ENCODE data around the gene SPATA3. TPM values are rescaled to one million over a fixed set of nuclear protein-coding genes. Genes with fewer than 3 reads are reported as not detected.

The SPATA3 gene
- total and polyA plus RNA-seq, 2 of the 13 experiments (the other 11 are each of a cell fraction or from before 2014, with no cell fraction given) = not detected

- TF ChIP-seq ARID5B (CRISPR knock-in tag; IDR thresholded peaks at IDR 0.05) = peak; percentile 68
- peak; percentile 22; the same call in 1 of the 2 replicates for TF ChIP-seq ZFP91 (CRISPR knock-in tag; IDR thresholded peaks at IDR 0.05; ENCODE audit: borderline replicate concordance)
- no peak for TF ChIP-seq CCDC6 (CRISPR knock-in tag; IDR thresholded peaks at IDR 0.05)
- peak in 1 of 2 experiments; percentile 28; a peak in 1 of 4 replicates for TF ChIP-seq KLF16 (CRISPR knock-in tag; IDR thresholded peaks at IDR 0.05)
- peak; percentile 57; the same call in 1 of the 2 replicates for TF ChIP-seq ZMYM3 (CRISPR knock-in tag; IDR thresholded peaks at IDR 0.05)
- TF ChIP-seq HNF1A (IDR thresholded peaks at IDR 0.05; ENCODE audit: low read depth) = peak; percentile 42; the same call in 1 of the 2 replicates
- TF ChIP-seq HNF1A (CRISPR knock-in tag; IDR thresholded peaks at IDR 0.05; ENCODE audit: borderline replicate concordance) = peak; percentile 50; the same call in 1 of the 2 replicates
- TF ChIP-seq ERF (CRISPR knock-in tag; IDR thresholded peaks at IDR 0.05) = 0 out of 2 replicates have a peak, but pooled peaks have one; percentile 15
- no peak for TF ChIP-seq SOX6 (IDR thresholded peaks at IDR 0.05)
- peak; percentile 18; the same call in 1 of the 2 replicates for TF ChIP-seq SOX6 (CRISPR knock-in tag; IDR thresholded peaks at IDR 0.05)
- TF ChIP-seq HHEX (CRISPR knock-in tag; IDR thresholded peaks at IDR 0.05) = peak; percentile 74; the same call in 1 of the 2 replicates
- peak; percentile 64 for TF ChIP-seq RARA (CRISPR knock-in tag; IDR thresholded peaks at IDR 0.05)
- 0 out of 2 replicates have a peak, but pooled peaks have one; percentile 27 for TF ChIP-seq REPIN1 (CRISPR knock-in tag; IDR thresholded peaks at IDR 0.05; ENCODE audit: borderline replicate concordance, low read depth)
- peak in 1 of 2 experiments; percentile 70; a peak in 2 of 4 replicates for TF ChIP-seq EP300 (IDR thresholded peaks at IDR 0.05; ENCODE audit: low read depth in 2 of 2, low read length in 2 of 2)
- 0 out of 2 replicates have a peak, but pooled peaks have one; percentile 11 for TF ChIP-seq EP300 (CRISPR knock-in tag; IDR thresholded peaks at IDR 0.05; ENCODE audit: borderline replicate concordance)
- TF ChIP-seq POGK (CRISPR knock-in tag; conservative IDR thresholded peaks at IDR 0.05) = 0 out of 2 replicates have a peak, but pooled peaks have one; percentile 42
These were observed 11.6 kb downstream of the SPATA3 start (continued) for GRCh38 chr2:231007286-231008098.
